GM23248 (cell line): ENCODE data around the gene WDR82.

ENCODE experiments used
- EZH2 ChIP-seq: fragments of 200-600 bp; sonication (generic); IDR thresholded peaks from 2 replicates; pipeline ENCODE4 v1.6.1; 2018; ENCODE audit warnings: antibody characterized with exemption, mild to moderate bottlenecking; ENCODE audit not compliant: insufficient read depth, poor library complexity, severe bottlenecking
- EZH2phosphoT487 ChIP-seq: fragments of 200-600 bp; sonication (generic); IDR thresholded peaks from 2 replicates; pipeline ENCODE4 v1.6.1; 2018; ENCODE audit warnings: antibody characterized with exemption, moderate library complexity, mild to moderate bottlenecking, low read depth; ENCODE audit not compliant: insufficient read depth

DNA sequence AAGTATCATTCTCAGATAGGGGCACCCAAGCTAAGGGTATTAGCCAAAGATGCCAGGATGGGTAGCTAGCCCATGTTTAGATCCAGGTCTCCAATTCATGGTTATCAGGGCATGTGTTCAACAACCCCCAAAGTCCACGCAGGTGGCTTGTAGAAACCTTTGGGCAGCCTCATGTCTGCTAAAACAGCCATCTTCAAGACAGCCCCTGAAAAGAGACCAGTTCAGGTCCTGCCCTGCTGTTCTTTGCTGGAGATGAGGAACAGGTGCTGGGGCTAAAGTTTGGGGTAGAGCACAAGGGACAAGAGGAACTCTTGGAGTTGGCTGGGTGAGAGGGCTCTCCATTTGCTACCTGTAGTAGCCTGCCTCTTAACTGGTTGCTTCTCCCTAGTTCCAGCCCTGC lies 28.3 kb downstream of the WDR82 start:
- TF ChIP-seq EZH2: no peak
- TF ChIP-seq EZH2phosphoT487: no peak
